Erythroblast (primary cell): Measurements from ENCODE around the gene TBCCD1.

Experiments used
- GATA1 ChIP-seq: IDR thresholded peaks from 2 replicates; pipeline ENCODE4 v1.6.1; 2011; ENCODE audit warnings: low read depth, mild to moderate bottlenecking, control low read depth, low read length, moderate library complexity
- POLR2A ChIP-seq: IDR thresholded peaks from 2 replicates; pipeline ENCODE4 v1.6.1; 2011; ENCODE audit warnings: mild to moderate bottlenecking, low read length

GRCh38 chr3:186605561-186606545, 38.7 kb upstream of the TBCCD1 start:
- TF ChIP-seq POLR2A (no peak), GATA1 (no peak)
